Panc1 (cell line): ENCODE results near the gene CFAP57.

Experiments
- CTCF ChIP-seq: fragments of 450-650 bp; IDR thresholded peaks from 2 replicates; pipeline ENCODE4 v1.5.1; 2017; ENCODE audit warnings: mild to moderate bottlenecking
- POLR2AphosphoS5 ChIP-seq: IDR thresholded peaks from 2 replicates; pipeline ENCODE4 v1.6.1; 2012; ENCODE audit warnings: mild to moderate bottlenecking, low read depth, low read length, moderate library complexity
- TCF7L2 ChIP-seq: IDR thresholded peaks from 2 replicates; pipeline ENCODE4 v1.6.1; 2011; ENCODE audit warnings: mild to moderate bottlenecking, low read depth, low read length, inconsistent platforms
- TF ChIP-seq, protein P1 (sequence below), 2 experiments: IDR thresholded peaks; 2 replicates each; pipeline ENCODE4 v1.6.1; 2011 to 2012; ENCODE audit warnings: low read depth in 2 of 2, control low read depth in 1 of 2, low read length in 1 of 2, mild to moderate bottlenecking in 1 of 2, moderate library complexity in 1 of 2; ENCODE audit not compliant: insufficient read depth in 1 of 2

DNA sequence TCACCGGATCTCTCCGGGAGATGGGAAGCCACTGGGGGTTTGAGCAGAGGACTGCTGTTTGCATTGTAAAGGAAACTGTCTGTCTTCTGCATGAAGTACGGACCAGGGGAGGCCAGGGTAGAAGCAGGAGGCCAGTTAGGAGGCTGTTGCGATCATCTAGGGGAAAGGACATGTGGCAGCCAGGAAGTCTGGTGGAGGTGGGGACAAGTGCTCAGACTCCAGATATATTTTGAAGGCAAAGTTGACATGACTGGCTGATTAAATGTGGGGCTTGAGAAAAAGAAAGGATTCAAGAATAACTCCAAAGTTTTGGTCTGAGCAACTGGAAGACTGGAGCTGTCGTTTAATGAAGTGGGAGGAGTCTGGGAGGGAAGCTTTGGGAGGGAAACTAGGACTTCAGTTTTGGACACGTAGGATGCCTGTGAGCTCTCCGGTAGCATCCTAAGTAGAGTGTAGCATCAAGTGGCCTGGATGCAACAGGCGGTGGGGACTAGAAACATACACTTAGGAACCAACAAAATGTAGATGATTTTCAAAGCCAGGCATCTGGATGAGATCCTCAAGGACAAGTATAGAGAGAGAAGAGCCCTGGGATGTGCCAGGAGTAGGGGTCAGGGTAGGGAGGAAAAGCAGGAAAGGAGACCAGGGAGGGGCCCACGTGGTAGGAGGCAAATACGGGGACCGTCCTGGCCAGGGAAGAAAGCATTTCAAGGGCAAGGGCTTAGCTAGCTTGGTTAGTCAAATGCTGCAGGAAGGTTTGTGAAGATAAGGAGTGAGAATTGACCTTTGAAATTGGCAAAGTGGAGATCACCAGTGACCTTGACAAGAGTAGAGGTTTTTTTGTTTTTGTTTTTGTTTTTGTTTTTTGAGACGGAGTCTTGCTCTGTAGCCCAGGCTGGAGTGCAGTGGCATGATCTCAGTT is 116.9 kb downstream of the CFAP57 start:
- TF ChIP-seq CTCF, result no peak
- TF ChIP-seq, protein P1, sequence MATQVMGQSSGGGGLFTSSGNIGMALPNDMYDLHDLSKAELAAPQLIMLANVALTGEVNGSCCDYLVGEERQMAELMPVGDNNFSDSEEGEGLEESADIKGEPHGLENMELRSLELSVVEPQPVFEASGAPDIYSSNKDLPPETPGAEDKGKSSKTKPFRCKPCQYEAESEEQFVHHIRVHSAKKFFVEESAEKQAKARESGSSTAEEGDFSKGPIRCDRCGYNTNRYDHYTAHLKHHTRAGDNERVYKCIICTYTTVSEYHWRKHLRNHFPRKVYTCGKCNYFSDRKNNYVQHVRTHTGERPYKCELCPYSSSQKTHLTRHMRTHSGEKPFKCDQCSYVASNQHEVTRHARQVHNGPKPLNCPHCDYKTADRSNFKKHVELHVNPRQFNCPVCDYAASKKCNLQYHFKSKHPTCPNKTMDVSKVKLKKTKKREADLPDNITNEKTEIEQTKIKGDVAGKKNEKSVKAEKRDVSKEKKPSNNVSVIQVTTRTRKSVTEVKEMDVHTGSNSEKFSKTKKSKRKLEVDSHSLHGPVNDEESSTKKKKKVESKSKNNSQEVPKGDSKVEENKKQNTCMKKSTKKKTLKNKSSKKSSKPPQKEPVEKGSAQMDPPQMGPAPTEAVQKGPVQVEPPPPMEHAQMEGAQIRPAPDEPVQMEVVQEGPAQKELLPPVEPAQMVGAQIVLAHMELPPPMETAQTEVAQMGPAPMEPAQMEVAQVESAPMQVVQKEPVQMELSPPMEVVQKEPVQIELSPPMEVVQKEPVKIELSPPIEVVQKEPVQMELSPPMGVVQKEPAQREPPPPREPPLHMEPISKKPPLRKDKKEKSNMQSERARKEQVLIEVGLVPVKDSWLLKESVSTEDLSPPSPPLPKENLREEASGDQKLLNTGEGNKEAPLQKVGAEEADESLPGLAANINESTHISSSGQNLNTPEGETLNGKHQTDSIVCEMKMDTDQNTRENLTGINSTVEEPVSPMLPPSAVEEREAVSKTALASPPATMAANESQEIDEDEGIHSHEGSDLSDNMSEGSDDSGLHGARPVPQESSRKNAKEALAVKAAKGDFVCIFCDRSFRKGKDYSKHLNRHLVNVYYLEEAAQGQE (IDR thresholded peaks at IDR 0.05; ENCODE audit: insufficient read depth in 1 of 2, low read depth in 2 of 2, low read length in 1 of 2), result no peak
- TF ChIP-seq TCF7L2, result no peak
- TF ChIP-seq POLR2AphosphoS5, result no peak
